Chondrocyte (in vitro differentiated cells): ENCODE measurements around the gene CD34. TPM values are rescaled to one million over a fixed set of nuclear protein-coding genes. Genes with fewer than 3 reads are reported as not detected.
"Not testable (repeated sequence)": the region's sequence is repeated elsewhere in the genome, so short reads cannot be mapped to it uniquely, and the experiment has no call there.

ENCODE experiments used
- DNase-seq: peaks from one replicate; pipeline ENCODE4 v3.0.0; 2021; ENCODE audit warnings: mixed read lengths, low spot score
- H3K27ac Mint-ChIP-seq: one replicate; pipeline ENCODE4 v1.8.0; 2021; ENCODE audit warnings: mild to moderate bottlenecking, moderate library complexity, mixed read lengths; ENCODE audit not compliant: unreplicated experiment
- H3K27me3 Mint-ChIP-seq: 2 replicates; pipeline ENCODE4 v1.8.0; 2021; ENCODE audit warnings: low read depth, mixed read lengths
- H3K36me3 Mint-ChIP-seq: 2 replicates; pipeline ENCODE4 v1.8.0; 2021; ENCODE audit warnings: low read depth, mixed read lengths
- H3K4me1 Mint-ChIP-seq: 2 replicates; pipeline ENCODE4 v1.8.0; 2021; ENCODE audit warnings: low read depth, mild to moderate bottlenecking, mixed read lengths
- H3K4me3 Mint-ChIP-seq: one replicate; pipeline ENCODE4 v1.8.0; 2021; ENCODE audit warnings: mild to moderate bottlenecking, moderate library complexity, mixed read lengths; ENCODE audit not compliant: unreplicated experiment
- H3K9me3 Mint-ChIP-seq: 2 replicates; pipeline ENCODE4 v1.8.0; 2021; ENCODE audit warnings: low read depth, mixed read lengths
- total RNA-seq: library from RNA; stranded (reverse); gene quantifications from 3 replicates; pipeline ENCODE4 v1.2.1, GENCODE V29; 2021
- TF ChIP-seq, protein P1 (sequence below): fragments of 200-600 bp; sonication (generic); IDR thresholded peaks from 2 replicates; pipeline ENCODE4 v1.5.0; 2021; ENCODE audit warnings: antibody characterized with exemption, mild to moderate bottlenecking, moderate library complexity

CD34 gene
- total RNA-seq, 1 donor from 2014 or later, result 0.12 TPM

DNA sequence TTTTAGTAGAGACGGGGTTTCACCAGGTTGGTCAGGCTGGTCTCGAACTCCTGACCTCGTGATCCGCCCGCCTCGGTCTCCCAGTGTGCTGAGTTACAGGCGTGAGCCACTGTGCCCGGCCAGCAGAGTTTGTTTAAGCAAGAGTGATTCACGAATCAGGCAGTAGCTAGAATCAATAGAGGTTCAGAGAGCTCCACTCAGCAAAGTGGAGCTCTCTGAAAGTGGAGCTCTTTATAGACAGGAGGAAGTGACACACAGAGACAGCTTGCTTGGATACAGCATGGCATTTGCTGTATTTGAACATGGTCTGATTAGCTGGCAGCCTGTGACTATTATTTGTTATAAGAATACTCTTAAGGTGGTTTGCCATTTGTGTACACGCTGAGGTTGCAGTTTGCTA lies 27.1 kb upstream of the CD34 start:
- peak overlapping the region; percentile 59 for H3K27ac Mint-ChIP-seq
- H3K4me3 Mint-ChIP-seq, result no peak overlapping the region
- DNase-seq, result no peak
- H3K36me3 Mint-ChIP-seq, result no peaks in the 10 kb centered on the region
- no peaks in the 10 kb centered on the region for H3K27me3 Mint-ChIP-seq
- H3K9me3 Mint-ChIP-seq, result peaks cover 8% of the 10 kb centered on the region
- peaks cover 27% of the 10 kb centered on the region for H3K4me1 Mint-ChIP-seq
- TF ChIP-seq, protein P1, sequence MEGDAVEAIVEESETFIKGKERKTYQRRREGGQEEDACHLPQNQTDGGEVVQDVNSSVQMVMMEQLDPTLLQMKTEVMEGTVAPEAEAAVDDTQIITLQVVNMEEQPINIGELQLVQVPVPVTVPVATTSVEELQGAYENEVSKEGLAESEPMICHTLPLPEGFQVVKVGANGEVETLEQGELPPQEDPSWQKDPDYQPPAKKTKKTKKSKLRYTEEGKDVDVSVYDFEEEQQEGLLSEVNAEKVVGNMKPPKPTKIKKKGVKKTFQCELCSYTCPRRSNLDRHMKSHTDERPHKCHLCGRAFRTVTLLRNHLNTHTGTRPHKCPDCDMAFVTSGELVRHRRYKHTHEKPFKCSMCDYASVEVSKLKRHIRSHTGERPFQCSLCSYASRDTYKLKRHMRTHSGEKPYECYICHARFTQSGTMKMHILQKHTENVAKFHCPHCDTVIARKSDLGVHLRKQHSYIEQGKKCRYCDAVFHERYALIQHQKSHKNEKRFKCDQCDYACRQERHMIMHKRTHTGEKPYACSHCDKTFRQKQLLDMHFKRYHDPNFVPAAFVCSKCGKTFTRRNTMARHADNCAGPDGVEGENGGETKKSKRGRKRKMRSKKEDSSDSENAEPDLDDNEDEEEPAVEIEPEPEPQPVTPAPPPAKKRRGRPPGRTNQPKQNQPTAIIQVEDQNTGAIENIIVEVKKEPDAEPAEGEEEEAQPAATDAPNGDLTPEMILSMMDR, result no peak

DNA sequence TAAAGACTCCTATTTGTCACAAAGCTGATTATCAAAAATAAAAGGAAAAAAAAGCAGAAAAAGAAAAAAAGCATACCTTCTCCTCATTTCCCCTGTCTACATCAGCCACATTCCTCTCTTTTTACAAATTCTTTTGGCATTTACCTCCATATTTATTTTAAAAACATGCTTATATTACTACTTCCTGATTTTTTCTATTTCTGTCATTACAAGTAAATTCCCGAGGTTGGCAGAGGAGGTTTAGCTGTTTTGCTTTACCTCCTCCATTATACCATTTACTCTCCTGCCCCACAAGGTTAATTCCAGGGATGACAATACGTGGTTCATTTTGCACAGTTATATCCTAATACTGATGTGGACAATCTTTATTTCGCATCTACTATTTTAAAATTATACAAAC lies 26.3 kb upstream of the CD34 start:
- H3K9me3 Mint-ChIP-seq, result peaks cover 8% of the 10 kb centered on the region
- H3K27me3 Mint-ChIP-seq, result no peaks in the 10 kb centered on the region
- H3K27ac Mint-ChIP-seq, result peak overlapping the region; percentile 50
- no peak for DNase-seq
- TF ChIP-seq, protein P1, result no peak
- no peak overlapping the region for H3K4me3 Mint-ChIP-seq
- no peaks in the 10 kb centered on the region for H3K36me3 Mint-ChIP-seq
- H3K4me1 Mint-ChIP-seq, result peaks cover 27% of the 10 kb centered on the region

DNA sequence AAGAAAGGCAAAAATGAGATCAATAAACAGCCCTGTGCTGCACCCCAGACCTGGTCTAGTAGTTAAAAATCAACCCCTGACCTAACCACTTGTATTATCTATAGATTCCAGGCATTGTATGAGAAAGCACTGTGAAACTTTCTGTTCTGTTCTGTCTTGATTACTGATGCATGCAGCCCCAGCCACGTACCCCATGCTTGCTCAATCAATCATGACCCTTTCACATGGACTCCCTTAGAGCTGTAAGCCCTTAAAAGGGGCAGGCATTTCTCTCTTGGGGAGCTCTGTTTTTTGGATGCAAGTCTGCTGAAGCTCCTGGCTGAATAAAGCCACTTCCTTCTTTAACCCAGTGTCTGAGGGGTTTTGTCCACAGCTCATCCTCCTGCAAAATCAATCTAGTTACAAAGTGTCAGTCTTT lies 24.2 kb upstream of the CD34 start:
- peaks cover 19% of the 10 kb centered on the region for H3K9me3 Mint-ChIP-seq
- TF ChIP-seq, protein P1, result no peak

DNA sequence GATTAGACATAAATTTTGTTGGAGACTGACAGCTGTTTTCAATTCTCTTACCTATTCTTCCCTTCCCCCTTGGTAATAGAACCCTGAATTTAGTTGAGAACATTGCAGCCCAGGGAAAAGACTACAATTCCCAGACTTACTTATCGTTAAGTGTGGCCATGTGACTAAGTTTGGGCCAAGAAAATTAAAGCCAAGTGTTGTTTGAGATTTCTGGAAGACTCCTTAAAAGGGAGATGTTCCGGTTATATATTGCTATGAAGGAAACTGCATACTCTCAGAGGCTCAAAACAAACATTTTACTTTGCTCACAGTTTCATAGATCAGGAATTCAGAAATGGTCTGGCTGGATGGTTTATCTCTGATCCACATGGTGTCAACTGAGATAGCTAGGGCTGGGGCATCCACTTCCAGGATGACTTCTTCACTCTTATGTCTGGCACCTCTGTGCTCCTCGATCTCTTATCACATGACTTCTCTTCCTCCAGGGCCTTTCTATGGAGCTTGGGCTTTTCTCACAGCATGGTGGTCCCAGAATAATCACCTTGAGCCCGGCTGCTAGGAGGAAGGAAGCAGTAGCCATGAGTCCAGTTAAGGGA lies 22.4 kb upstream of the CD34 start:
- H3K4me1 Mint-ChIP-seq, result peaks cover 22% of the 10 kb centered on the region
- no peak overlapping the region for H3K27ac Mint-ChIP-seq
- no peak overlapping the region for H3K4me3 Mint-ChIP-seq
- H3K27me3 Mint-ChIP-seq, result no peaks in the 10 kb centered on the region
- H3K36me3 Mint-ChIP-seq, result no peaks in the 10 kb centered on the region
- peaks cover 22% of the 10 kb centered on the region for H3K9me3 Mint-ChIP-seq
- no peak for DNase-seq
- TF ChIP-seq, protein P1, result no peak

More for the DNA sequence above, 24.2 kb upstream of the CD34 start:
- Mint-ChIP-seq H3K36me3 (no peaks in the 10 kb centered on the region), H3K4me1 (peaks cover 27% of the 10 kb centered on the region), H3K27me3 (no peaks in the 10 kb centered on the region), H3K27ac (no peak overlapping the region), H3K4me3 (no peak overlapping the region)
- DNase-seq, result no peak

DNA sequence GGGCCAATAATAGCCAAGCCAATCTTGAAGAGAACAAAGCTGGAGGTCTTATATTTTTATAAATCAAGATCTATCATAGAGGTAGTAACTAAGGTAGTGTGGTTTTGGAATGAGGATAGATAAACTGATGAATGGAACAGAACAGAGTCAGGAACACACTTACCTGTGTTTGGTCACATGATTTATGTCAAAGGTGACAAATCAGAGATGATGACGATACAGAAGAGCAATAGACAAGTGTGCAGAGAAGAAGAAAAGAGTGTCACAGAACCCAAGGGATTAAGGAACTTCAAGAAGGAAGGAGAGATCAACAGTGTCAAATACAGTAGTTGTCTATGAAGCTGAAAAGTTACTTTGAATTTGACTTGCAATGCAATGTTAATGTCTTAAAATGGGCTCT lies 16.1 kb upstream of the CD34 start:
- Mint-ChIP-seq H3K27me3 (no peaks in the 10 kb centered on the region), H3K4me3 (no peak overlapping the region), H3K27ac (no peak overlapping the region), H3K4me1 (peaks cover 18% of the 10 kb centered on the region), H3K36me3 (no peaks in the 10 kb centered on the region), H3K9me3 (peaks cover 14% of the 10 kb centered on the region)
- DNase-seq, result no peak
- TF ChIP-seq, protein P1, result no peak

DNA sequence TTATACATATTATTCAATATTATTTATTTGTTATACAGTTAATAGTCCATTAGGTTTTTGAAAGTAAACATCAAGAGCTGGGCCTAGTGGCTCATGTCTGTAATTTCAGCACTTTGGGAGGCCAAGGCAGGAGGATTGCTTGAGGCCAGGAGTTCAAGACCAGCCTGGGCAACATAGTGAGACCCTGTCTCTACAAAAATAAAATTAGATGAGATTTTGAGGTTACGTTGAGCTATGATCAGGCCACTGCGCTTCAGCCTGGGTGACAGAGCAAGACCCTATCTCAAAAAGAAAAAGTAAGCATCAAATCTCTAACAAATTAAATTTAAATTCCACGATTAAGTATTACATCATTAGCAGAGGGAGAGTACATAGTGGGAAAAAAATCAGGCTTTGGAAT lies 15.0 kb upstream of the CD34 start:
- H3K9me3 Mint-ChIP-seq, result peaks cover 11% of the 10 kb centered on the region
- H3K4me1 Mint-ChIP-seq, result peaks cover 18% of the 10 kb centered on the region
- not testable (repeated sequence) for H3K27me3 Mint-ChIP-seq, DNase-seq, H3K36me3 Mint-ChIP-seq, H3K27ac Mint-ChIP-seq, H3K4me3 Mint-ChIP-seq
